DND-41 (cell line): ENCODE results near the gene C2orf15.

Experiments used
- ATAC-seq: fragments of 200-7000 bp; cut with Tn5 transposase; 3 replicates; pipeline ENCODE4 v1.9.1; 2021; ENCODE audit warnings: low read depth; ENCODE audit not compliant: insufficient read depth
- DNase-seq: peaks from one replicate; pipeline ENCODE4 v3.0.0-alpha.2; 2020
- H2AFZ ChIP-seq: 2 replicates; pipeline ENCODE4 v1.6.0; 2012; ENCODE audit warnings: low read depth, low read length
- H3K27ac ChIP-seq: 2 replicates; pipeline ENCODE4 v1.5.1; 2012; ENCODE audit warnings: low read length, inconsistent platforms
- H3K27me3 ChIP-seq: fragments of 200-600 bp; sonication (generic); 2 replicates; pipeline ENCODE4 v1.6.0; 2012; ENCODE audit warnings: low read length, mild to moderate bottlenecking, inconsistent platforms; ENCODE audit not compliant: insufficient read depth, poor library complexity
- H3K36me3 ChIP-seq: 2 replicates; pipeline ENCODE4 v1.5.1; 2012; ENCODE audit warnings: low read length, inconsistent platforms; ENCODE audit not compliant: insufficient read depth
- H3K4me1 ChIP-seq: 2 replicates; pipeline ENCODE4 v1.5.1; 2012; ENCODE audit warnings: mild to moderate bottlenecking, low read length; ENCODE audit not compliant: insufficient read depth
- H3K4me2 ChIP-seq: 2 replicates; pipeline ENCODE4 v1.6.0; 2012; ENCODE audit warnings: mild to moderate bottlenecking, moderate library complexity, low read length, inconsistent platforms; ENCODE audit not compliant: insufficient read depth
- H3K4me3 ChIP-seq, 2 experiments: fragments of 200-600 bp in 1 of 2; shearing (Covaris generic) in 1 of 2; 2 replicates each; pipeline ENCODE4 v1.5.1; 2012 to 2016; ENCODE audit warnings: inconsistent platforms in 2 of 2, low read length in 2 of 2, mild to moderate bottlenecking in 2 of 2, low read depth in 1 of 2, moderate library complexity in 1 of 2
- H3K79me2 ChIP-seq: 2 replicates; pipeline ENCODE4 v1.6.0; 2012; ENCODE audit warnings: low read length, inconsistent platforms; ENCODE audit not compliant: insufficient read depth
- H3K9ac ChIP-seq: 2 replicates; pipeline ENCODE4 v1.6.0; 2012; ENCODE audit warnings: low read depth, mild to moderate bottlenecking, inconsistent platforms, low read length, moderate library complexity
- H3K9me3 ChIP-seq: 2 replicates; pipeline ENCODE4 v1.5.1; 2012; ENCODE audit warnings: low read length, moderate library complexity, mild to moderate bottlenecking, inconsistent platforms; ENCODE audit not compliant: insufficient read depth, severe bottlenecking
- H4K20me1 ChIP-seq: 2 replicates; pipeline ENCODE4 v1.6.0; 2012; ENCODE audit warnings: low read length; ENCODE audit not compliant: insufficient read depth
- EZH2 ChIP-seq: IDR thresholded peaks from 3 replicates; pipeline ENCODE4 v1.6.1; 2012; ENCODE audit warnings: borderline replicate concordance, low read depth, mild to moderate bottlenecking, moderate library complexity, low read length, inconsistent platforms; ENCODE audit not compliant: severe bottlenecking
- TF ChIP-seq, protein P1 (sequence below): IDR thresholded peaks from 2 replicates; pipeline ENCODE4 v1.5.1; 2012; ENCODE audit warnings: borderline replicate concordance, low read length, moderate library complexity, mild to moderate bottlenecking; ENCODE audit not compliant: poor library complexity, severe bottlenecking; ENCODE audit errors: extremely low read depth

C2orf15 gene

DNA sequence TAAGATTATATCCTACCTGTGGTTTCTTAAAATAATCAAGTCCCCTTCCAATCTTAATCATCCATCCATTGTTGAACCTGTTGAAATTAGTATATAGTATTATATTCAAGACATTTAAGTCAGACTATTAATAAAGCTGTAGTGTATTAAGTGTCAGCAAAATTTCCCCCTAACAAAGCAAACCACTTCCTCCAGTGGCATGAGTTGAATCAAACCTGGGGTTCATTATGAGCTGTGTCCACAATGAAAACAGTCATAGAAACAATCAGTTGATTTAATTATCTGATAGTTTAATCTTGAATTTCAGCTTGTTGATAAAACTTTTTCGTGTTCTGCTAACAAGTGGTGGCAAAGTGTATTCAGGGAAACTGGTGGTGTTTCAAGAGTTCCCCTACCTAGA, 28.0 kb downstream of the C2orf15 start:
- no peak overlapping the region for H3K4me3 ChIP-seq
- peaks cover 4% of the 10 kb centered on the region; the same call in 1 of the 2 replicates for H3K79me2 ChIP-seq
- peaks cover 77% of the 10 kb centered on the region for H3K36me3 ChIP-seq
- H2AFZ ChIP-seq: no peak overlapping the region
- ATAC-seq (no peak), DNase-seq (no peak)
- no peak overlapping the region for H3K4me2 ChIP-seq
- TF ChIP-seq EZH2: no peak
- TF ChIP-seq, protein P1, sequence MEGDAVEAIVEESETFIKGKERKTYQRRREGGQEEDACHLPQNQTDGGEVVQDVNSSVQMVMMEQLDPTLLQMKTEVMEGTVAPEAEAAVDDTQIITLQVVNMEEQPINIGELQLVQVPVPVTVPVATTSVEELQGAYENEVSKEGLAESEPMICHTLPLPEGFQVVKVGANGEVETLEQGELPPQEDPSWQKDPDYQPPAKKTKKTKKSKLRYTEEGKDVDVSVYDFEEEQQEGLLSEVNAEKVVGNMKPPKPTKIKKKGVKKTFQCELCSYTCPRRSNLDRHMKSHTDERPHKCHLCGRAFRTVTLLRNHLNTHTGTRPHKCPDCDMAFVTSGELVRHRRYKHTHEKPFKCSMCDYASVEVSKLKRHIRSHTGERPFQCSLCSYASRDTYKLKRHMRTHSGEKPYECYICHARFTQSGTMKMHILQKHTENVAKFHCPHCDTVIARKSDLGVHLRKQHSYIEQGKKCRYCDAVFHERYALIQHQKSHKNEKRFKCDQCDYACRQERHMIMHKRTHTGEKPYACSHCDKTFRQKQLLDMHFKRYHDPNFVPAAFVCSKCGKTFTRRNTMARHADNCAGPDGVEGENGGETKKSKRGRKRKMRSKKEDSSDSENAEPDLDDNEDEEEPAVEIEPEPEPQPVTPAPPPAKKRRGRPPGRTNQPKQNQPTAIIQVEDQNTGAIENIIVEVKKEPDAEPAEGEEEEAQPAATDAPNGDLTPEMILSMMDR: no peak
- H3K9ac ChIP-seq: no peak overlapping the region
- H4K20me1 ChIP-seq: no peaks in the 10 kb centered on the region
- no peaks in the 10 kb centered on the region for H3K4me1 ChIP-seq
- H3K27ac ChIP-seq: no peak overlapping the region
- no peaks in the 10 kb centered on the region for H3K9me3 ChIP-seq
- no peaks in the 10 kb centered on the region for H3K27me3 ChIP-seq

DNA sequence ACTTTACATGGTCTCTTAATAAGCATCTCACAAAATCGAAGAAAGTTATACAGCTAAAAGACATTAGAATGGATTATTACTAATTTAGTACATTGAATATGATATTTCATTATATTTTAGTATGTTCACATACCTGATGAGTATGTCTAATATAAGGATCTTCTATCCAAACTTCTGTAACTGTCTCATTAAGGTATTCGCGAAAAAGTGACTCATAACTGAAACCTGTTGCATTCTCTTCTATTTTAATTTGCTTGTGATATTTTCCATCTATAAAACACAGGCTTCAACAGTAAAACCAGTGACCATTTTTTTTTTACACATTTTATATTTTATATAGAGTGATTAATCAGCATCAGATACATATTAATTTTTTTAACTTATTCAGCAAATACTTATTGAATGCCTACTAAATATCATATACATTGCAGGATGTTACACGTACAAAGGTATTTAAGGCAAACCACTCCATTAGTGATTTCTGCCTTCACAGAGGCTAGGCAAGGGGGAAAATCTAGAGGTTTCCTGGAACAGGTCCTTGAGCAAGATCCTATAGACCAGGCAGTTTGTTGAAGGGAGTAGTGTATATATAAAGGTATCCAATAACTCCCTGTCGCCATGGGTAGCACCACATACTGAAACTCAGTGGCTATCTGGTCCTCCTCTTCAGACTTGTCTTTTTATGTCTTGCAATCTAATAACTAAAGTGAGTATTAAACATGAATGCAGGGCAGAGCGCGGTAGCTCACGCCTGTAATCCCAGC, 30.1 kb downstream of the C2orf15 start:
- DNase-seq (no peak), ATAC-seq (no peak)
- Histone ChIP-seq H3K9ac (no peak overlapping the region), H3K9me3 (no peaks in the 10 kb centered on the region), H3K4me3 (no peak overlapping the region), H3K36me3 (peaks cover 62% of the 10 kb centered on the region), H3K4me1 (no peaks in the 10 kb centered on the region), H4K20me1 (no peaks in the 10 kb centered on the region), H2AFZ (no peak overlapping the region), H3K4me2 (no peak overlapping the region), H3K27me3 (no peaks in the 10 kb centered on the region), H3K27ac (no peak overlapping the region), H3K79me2 (peaks cover 12% of the 10 kb centered on the region)
- TF ChIP-seq, protein P1: no peak
- no peak for TF ChIP-seq EZH2

DNA sequence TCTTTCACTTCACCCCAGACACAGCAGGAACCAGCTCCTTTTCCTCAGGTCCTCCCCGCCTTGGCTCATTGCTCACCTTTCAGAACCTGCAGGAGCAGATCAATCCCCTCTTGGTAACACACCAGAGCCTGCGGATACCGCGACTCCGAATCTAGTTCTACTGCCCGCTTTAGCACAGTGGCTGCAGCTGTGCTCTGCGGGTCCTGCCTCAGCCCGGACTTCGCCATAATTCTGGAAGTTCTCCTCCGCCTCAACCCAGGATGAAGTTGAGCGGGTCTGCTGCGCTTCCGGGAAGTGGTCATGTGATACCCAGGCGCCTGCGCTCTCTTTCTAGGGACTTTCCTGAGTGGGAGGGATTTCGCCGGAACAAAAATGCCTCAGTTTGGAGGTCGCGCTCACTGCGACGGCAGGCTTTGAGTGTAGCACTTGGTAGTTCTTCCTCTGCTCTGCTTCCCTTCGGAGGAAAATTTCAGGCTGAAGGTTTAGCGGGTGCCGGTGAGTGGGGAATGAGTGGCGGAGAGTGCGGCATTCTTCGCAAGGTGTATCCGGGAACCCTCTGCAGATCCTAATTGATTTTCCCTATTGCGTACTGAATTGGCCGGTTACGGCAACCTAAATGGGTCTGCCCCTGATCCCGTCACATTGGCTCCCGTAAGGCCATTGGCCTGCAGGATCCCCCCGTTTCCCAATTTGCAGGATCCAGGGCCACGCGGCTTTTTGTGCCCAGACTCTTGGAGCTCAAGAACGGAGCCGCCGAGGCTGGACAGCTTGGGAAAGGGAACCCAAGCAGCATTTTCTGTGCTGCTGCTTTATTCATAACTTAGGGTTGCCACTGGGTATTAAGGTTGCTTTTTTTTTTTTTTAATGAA, 39.5 kb downstream of the C2orf15 start, which contains the start of the genes MITD1 and MRPL30:
Gene MITD1 (minus strand): TSS at position 304 of the 869 bp plus-strand sequence. CDS start 77 bp downstream, at position 227.
Gene MRPL30 (plus strand): TSS at position 430 of the 869 bp plus-strand sequence. CDS start 5,020 bp downstream, outside the sequence.
- no peaks in the 10 kb centered on the region for H3K27me3 ChIP-seq
- H3K27ac ChIP-seq: peak within 1 kb of the TSS; percentile 86
- peak within 1 kb of the TSS; percentile 91 for H3K4me2 ChIP-seq
- H3K9ac ChIP-seq: peak within 1 kb of the TSS; percentile 70
- H3K4me3 ChIP-seq: peak within 1 kb of the TSS; percentile 84 to 89
- TF ChIP-seq, protein P1: peak; percentile 2
- TF ChIP-seq EZH2: no peak
- peak; percentile 93 for ATAC-seq
- peak; percentile 94 for DNase-seq
- H3K4me1 ChIP-seq: peaks cover 43% of the 10 kb centered on the region
- H3K36me3 ChIP-seq: peaks cover 6% of the 10 kb centered on the region; the same call in 1 of the 2 replicates
- H3K79me2 ChIP-seq: peaks cover 92% of the 10 kb centered on the region
- H2AFZ ChIP-seq: peak within 1 kb of the TSS; percentile 94
- no peaks in the 10 kb centered on the region for H4K20me1 ChIP-seq
- H3K9me3 ChIP-seq: no peaks in the 10 kb centered on the region
